Measurements from ENCODE around the gene ARHGEF39.

ARHGEF39 gene

GRCh38 chr9:35690614-35691333, 25.8 kb upstream of the ARHGEF39 start:
- peak overlapping the region; percentile 56 for H3K27ac ChIP-seq
- no peak for TF ChIP-seq ZFX (IDR thresholded peaks at IDR 0.05)
- TF ChIP-seq CTCF (conservative IDR thresholded peaks at IDR 0.05) = no peak

DNA sequence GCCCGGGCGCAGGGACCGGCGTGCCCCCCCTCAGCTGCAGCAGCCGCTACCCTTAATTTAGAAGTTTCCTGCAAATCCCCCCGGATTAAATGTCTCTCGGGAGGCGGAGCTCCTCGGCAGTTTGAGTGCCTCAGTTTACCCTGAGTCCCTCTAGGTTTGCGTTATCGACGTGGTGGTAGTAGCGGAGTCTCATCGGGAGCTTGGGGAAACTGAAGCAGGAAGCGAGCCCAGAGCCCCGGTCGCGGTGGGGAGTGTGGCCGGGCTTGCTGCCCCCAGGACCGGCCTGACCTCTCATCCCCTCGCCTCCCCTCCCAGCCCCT, 25.3 kb upstream of the ARHGEF39 start:
- H3K27ac ChIP-seq = peak overlapping the region; percentile 56
- TF ChIP-seq ZFX (IDR thresholded peaks at IDR 0.05) (no peak), CTCF (conservative IDR thresholded peaks at IDR 0.05) (no peak)

DNA sequence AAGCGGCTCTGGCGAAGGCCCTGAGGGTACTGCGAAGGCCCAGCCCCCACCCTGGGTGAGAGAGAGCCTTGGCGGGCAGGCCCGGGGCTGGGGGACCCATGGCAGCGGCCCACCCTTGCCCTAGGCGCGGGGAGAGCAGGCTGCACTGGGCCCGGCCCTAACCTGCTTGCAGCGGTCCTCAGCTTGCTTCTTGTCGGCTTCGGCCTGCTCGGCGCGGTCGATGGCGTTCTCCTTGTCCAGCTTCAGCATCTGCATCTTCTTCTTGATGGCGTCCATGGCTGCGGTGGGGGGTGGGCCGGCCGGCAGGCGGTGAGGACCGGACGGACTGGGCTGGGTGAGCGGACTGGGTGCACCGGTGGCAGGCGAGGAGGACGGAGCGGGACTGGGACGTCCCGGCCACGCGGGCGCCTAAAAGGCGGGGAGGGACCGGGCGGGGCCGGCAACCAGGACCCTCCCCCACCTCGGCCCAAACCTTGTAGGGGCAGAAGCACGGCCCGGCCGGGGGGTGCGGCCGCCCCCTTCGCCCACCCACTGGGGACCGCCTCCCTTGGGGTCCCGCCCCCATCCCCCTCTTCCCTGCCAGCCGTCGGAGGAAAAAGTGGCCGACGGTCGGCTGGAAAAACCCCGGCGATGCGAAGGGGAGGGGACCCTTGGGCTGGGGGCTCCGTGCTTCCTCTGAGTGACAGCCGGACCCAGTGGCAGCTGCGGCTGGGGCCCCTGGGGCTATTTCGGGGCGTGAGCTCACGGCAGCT, 24.7 kb upstream of the ARHGEF39 start, which contains the start of gene TPM2:
Gene TPM2, minus strand, starts transcription at position 384 of the 752 bp plus-strand sequence. Its CDS starts 108 bp downstream, at position 276.
- TF ChIP-seq ZFX (IDR thresholded peaks at IDR 0.05) (no peak), CTCF (conservative IDR thresholded peaks at IDR 0.05) (no peak)
- H3K27ac ChIP-seq = peak within 1 kb of the TSS; percentile 56

DNA sequence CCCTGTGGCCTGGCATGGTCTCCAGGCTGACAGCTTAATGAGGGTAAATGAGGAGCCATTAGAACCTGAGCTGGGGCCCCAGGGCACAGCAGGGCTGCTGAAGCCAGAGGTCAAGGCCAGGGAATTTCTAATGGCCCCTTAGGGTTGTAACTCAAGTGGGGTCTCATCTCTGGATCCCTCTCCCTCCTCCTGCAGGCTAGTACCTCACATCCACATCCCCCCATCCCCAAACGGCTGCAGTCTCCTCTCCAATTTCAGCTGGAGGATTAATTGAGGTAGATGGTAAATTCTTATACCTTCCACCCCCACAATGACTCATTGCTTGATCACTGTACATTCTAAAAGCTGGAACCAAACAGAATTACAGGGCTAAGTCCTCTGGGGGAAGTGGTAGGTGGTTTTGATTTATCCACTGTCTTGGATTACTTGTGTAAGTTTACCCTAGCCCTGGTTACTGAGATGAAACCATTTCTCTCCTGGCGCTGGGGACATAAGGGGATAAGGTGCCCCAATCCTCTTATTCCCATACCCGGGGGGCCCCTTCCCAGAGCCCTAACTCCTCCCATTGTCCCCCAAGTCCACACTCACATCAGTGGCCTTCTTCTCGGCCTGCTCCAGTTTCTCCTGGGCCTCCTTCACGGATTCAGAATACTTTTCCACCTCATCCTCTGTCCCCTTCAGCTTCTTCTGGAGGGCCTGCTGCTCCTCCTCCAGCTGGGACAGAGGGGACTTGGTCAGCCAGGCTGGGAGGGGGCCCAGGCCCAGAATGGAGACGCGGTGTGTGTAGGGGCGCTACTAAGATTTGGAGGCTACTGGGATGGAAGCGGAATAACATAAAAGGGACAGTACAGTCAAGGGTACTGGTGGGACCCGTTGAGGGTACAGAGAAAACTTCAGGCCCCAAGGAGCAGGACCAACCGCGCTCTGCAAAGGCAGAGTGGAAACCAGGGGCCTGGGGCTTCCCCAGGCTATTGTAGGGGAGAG, 23.9 kb upstream of the ARHGEF39 start:
- TF ChIP-seq ZFX (IDR thresholded peaks at IDR 0.05) = no peak
- no peak for TF ChIP-seq CTCF (conservative IDR thresholded peaks at IDR 0.05)
- no peak overlapping the region for H3K27ac ChIP-seq

- H3K27ac ChIP-seq = no peak overlapping the region
- TF ChIP-seq CTCF (conservative IDR thresholded peaks at IDR 0.05) (no peak), ZFX (IDR thresholded peaks at IDR 0.05) (no peak)
Measured at GRCh38 chr9:35687972-35688557, 23.1 kb upstream of the ARHGEF39 start.

DNA sequence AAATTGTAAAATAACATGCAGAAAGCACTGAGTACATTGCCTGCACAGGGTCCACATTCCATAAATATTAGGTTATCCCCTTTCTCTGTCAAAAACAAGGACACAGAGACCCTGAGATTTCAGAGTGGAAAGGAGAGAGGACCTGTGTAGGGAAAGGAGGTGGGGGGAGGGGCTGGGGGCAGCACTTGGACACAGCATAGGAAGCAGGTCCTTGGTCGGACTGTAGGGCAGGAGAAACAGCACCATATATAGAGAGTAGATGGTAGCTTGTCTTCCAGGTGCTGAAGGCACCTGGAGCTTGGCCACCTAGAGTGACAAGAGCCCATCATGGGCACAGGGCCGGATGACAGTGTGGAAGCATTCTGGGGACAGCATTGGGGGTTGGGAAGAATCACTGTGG, 22.3 kb upstream of the ARHGEF39 start:
- no peak overlapping the region for H3K27ac ChIP-seq
- no peak for TF ChIP-seq CTCF (conservative IDR thresholded peaks at IDR 0.05)
